IMR-90 (cell line): ENCODE data around the gene RAB33B. TPM values are rescaled to one million over a fixed set of nuclear protein-coding genes. Genes with fewer than 3 reads are reported as not detected.

Source experiments
- ATAC-seq: fragments of 200-7000 bp; cut with Tn5 transposase; 2 replicates; pipeline ENCODE4 v1.9.1; 2020; ENCODE audit warnings: low read depth, mild to moderate bottlenecking, moderate library complexity
- BruUV-seq: library from RNA; stranded (reverse); fragments of 400-500 nt; replicated peaks from 2 replicates; lab custom pipeline; 2021; lab: Mats Ljungman, UMichigan
- CTCF ChIA-PET: fragments of 300-600 bp; formaldehyde crosslinking; extraction: SDS; loops from one replicate; lab custom pipeline; 2021; ENCODE audit warnings: antibody characterized with exemption; lab: Yijun Ruan, JAX
- POLR2A ChIA-PET: fragments of 300-600 bp; sonication (Branson Sonifier 250); formaldehyde crosslinking; loops from one replicate; lab custom pipeline; 2022; ENCODE audit warnings: antibody characterized with exemption; ENCODE audit not compliant: unreplicated experiment; lab: Charles Lee
- DNase-seq: peaks from one replicate; pipeline ENCODE4 v3.0.0; 2013
- H2AFZ ChIP-seq: replicated peaks from 2 replicates; pipeline ENCODE3; 2013; ENCODE audit warnings: low read length, mild to moderate bottlenecking; ENCODE audit not compliant: poor library complexity
- H2AK5ac ChIP-seq: 2 replicates; pipeline ENCODE4 v1.6.1; 2013; ENCODE audit warnings: low read depth, low read length, inconsistent platforms
- H2AK9ac ChIP-seq: replicated peaks from 2 replicates; pipeline ENCODE3; 2013; ENCODE audit warnings: mild to moderate bottlenecking, low read depth, low read length, moderate library complexity; ENCODE audit not compliant: poor library complexity
- H2BK120ac ChIP-seq: 2 replicates; pipeline ENCODE4 v1.6.1; 2013; ENCODE audit warnings: low read depth, low read length, inconsistent platforms
- H2BK15ac ChIP-seq: 3 replicates; pipeline ENCODE4 v1.6.1; 2013; ENCODE audit warnings: low read depth, low read length, inconsistent platforms
- H2BK20ac ChIP-seq: 2 replicates; pipeline ENCODE4 v1.6.1; 2013; ENCODE audit warnings: low read depth, mild to moderate bottlenecking, inconsistent platforms, low read length, moderate library complexity
- H2BK5ac ChIP-seq: 2 replicates; pipeline ENCODE4 v1.6.1; 2013; ENCODE audit warnings: mild to moderate bottlenecking, low read depth, low read length, inconsistent platforms; ENCODE audit not compliant: poor library complexity, severe bottlenecking
- H3K14ac ChIP-seq: replicated peaks from 2 replicates; pipeline ENCODE4 v1.6.1; 2013; ENCODE audit warnings: low read depth, low read length, inconsistent platforms
- H3K18ac ChIP-seq: 2 replicates; pipeline ENCODE4 v1.6.1; 2013; ENCODE audit warnings: low read depth, low read length, control low read depth
- H3K23ac ChIP-seq: 2 replicates; pipeline ENCODE4 v1.6.1; 2013; ENCODE audit warnings: low read depth, low read length, inconsistent platforms
- H3K27ac ChIP-seq: 2 replicates; pipeline ENCODE4 v1.5.1; 2013; ENCODE audit warnings: mild to moderate bottlenecking, control low read depth, low read length; ENCODE audit not compliant: insufficient read depth
- H3K27me3 ChIP-seq: 2 replicates; pipeline ENCODE4 v1.6.1; 2013; ENCODE audit warnings: low read length; ENCODE audit not compliant: control insufficient read depth, insufficient read depth
- H3K36me3 ChIP-seq: 2 replicates; pipeline ENCODE4 v1.6.1; 2013; ENCODE audit warnings: low read length, mixed read lengths; ENCODE audit not compliant: control insufficient read depth, insufficient read depth
- H3K4ac ChIP-seq: 2 replicates; pipeline ENCODE4 v1.6.1; 2013; ENCODE audit warnings: low read depth, low read length, inconsistent platforms
- H3K4me1 ChIP-seq: 2 replicates; pipeline ENCODE4 v1.6.1; 2013; ENCODE audit warnings: low read length, mixed read lengths; ENCODE audit not compliant: control insufficient read depth, insufficient read depth
- H3K4me2 ChIP-seq: 2 replicates; pipeline ENCODE4 v1.6.1; 2013; ENCODE audit warnings: low read depth, mild to moderate bottlenecking, control low read depth, low read length, moderate library complexity
- H3K4me3 ChIP-seq: 2 replicates; pipeline ENCODE4 v1.5.1; 2013; ENCODE audit warnings: low read depth, mild to moderate bottlenecking, control low read depth, low read length, moderate library complexity; ENCODE audit not compliant: insufficient read depth
- H3K56ac ChIP-seq: 2 replicates; pipeline ENCODE4 v1.6.1; 2013; ENCODE audit warnings: low read length, inconsistent platforms; ENCODE audit not compliant: insufficient read depth; ENCODE audit errors: extremely low read depth
- H3K79me1 ChIP-seq, 2 experiments: 2 replicates each; pipeline ENCODE4 v1.6.1; 2013; ENCODE audit warnings: low read length in 2 of 2, inconsistent platforms in 1 of 2, low read depth in 1 of 2
- H3K9ac ChIP-seq: 2 replicates; pipeline ENCODE4 v1.6.1; 2013; ENCODE audit warnings: low read depth, low read length, control low read depth
- H3K9me1 ChIP-seq: 2 replicates; pipeline ENCODE4 v1.6.1; 2013; ENCODE audit warnings: low read length, inconsistent platforms; ENCODE audit not compliant: insufficient read depth
- H3K9me3 ChIP-seq: 2 replicates; pipeline ENCODE4 v1.6.1; 2013; ENCODE audit warnings: low read length; ENCODE audit not compliant: control insufficient read depth, insufficient read depth
- H4K20me1 ChIP-seq: 2 replicates; pipeline ENCODE4 v1.6.1; 2013; ENCODE audit warnings: low read length, inconsistent platforms; ENCODE audit not compliant: insufficient read depth
- H4K5ac ChIP-seq: 2 replicates; pipeline ENCODE4 v1.6.1; 2013; ENCODE audit warnings: mild to moderate bottlenecking, low read depth, low read length, control low read depth
- H4K8ac ChIP-seq, 2 experiments: 2 replicates each; pipeline ENCODE4 v1.6.1; 2013; ENCODE audit warnings: low read depth in 2 of 2, low read length in 2 of 2, control low read depth in 1 of 2, inconsistent platforms in 1 of 2
- H4K91ac ChIP-seq: 2 replicates; pipeline ENCODE4 v1.6.1; 2013; ENCODE audit warnings: low read depth, low read length, inconsistent platforms; ENCODE audit not compliant: insufficient read depth
- BHLHE40 ChIP-seq: fragments of 150-350 bp; IDR thresholded peaks from 2 replicates; pipeline ENCODE4 v1.6.1; 2016; ENCODE audit warnings: mild to moderate bottlenecking, low read depth, low read length
- CEBPB ChIP-seq: IDR thresholded peaks from 2 replicates; pipeline ENCODE4 v1.6.1; 2012; ENCODE audit warnings: low read depth, low read length, improper control_type of control experiment
- CHD1 ChIP-seq: IDR thresholded peaks from 2 replicates; pipeline ENCODE4 v1.6.1; 2012; ENCODE audit warnings: low read depth, low read length, improper control_type of control experiment
- CTCF ChIP-seq: conservative IDR thresholded peaks from 2 replicates; pipeline ENCODE4 v1.5.1; 2012; ENCODE audit warnings: mild to moderate bottlenecking, low read depth, low read length, improper control_type of control experiment
- ELK1 ChIP-seq: fragments of 150-350 bp; IDR thresholded peaks from 2 replicates; pipeline ENCODE4 v1.6.1; 2016; ENCODE audit warnings: low read depth, mild to moderate bottlenecking, low read length, moderate library complexity, borderline replicate concordance
- FOS ChIP-seq: fragments of 150-350 bp; IDR thresholded peaks from 2 replicates; pipeline ENCODE4 v1.6.1; 2016; ENCODE audit warnings: low read depth, low read length
- MAFK ChIP-seq: IDR thresholded peaks from 2 replicates; pipeline ENCODE4 v1.6.1; 2012; ENCODE audit warnings: low read depth, low read length, improper control_type of control experiment
- MAZ ChIP-seq: IDR thresholded peaks from 2 replicates; pipeline ENCODE4 v1.6.1; 2012; ENCODE audit warnings: low read depth, mild to moderate bottlenecking, low read length, improper control_type of control experiment, moderate library complexity, borderline replicate concordance
- MXI1 ChIP-seq: IDR thresholded peaks from 2 replicates; pipeline ENCODE4 v1.6.1; 2012; ENCODE audit warnings: low read depth, mild to moderate bottlenecking, low read length, moderate library complexity, borderline replicate concordance
- NFE2L2 ChIP-seq: fragments of 150-350 bp; IDR thresholded peaks from 2 replicates; pipeline ENCODE4 v1.6.1; 2016; ENCODE audit warnings: low read depth, mild to moderate bottlenecking, low read length
- POLR2A ChIP-seq: IDR thresholded peaks from 2 replicates; pipeline ENCODE4 v1.6.1; 2012; ENCODE audit warnings: mild to moderate bottlenecking, low read depth, low read length
- RAD21 ChIP-seq: IDR thresholded peaks from 2 replicates; pipeline ENCODE4 v1.6.1; 2012; ENCODE audit warnings: low read length, improper control_type of control experiment
- RCOR1 ChIP-seq: IDR thresholded peaks from 2 replicates; pipeline ENCODE4 v1.6.1; 2012; ENCODE audit warnings: mild to moderate bottlenecking, low read length, improper control_type of control experiment; ENCODE audit not compliant: insufficient replicate concordance
- RFX5 ChIP-seq: IDR thresholded peaks from 2 replicates; pipeline ENCODE4 v1.8.0; 2012; ENCODE audit warnings: low read depth, mild to moderate bottlenecking, low read length, moderate library complexity
- SMC3 ChIP-seq: fragments of 150-350 bp; IDR thresholded peaks from 2 replicates; pipeline ENCODE4 v1.6.1; 2016; ENCODE audit warnings: low read depth, mild to moderate bottlenecking, antibody characterized with exemption, low read length, moderate library complexity
- USF2 ChIP-seq: fragments of 150-350 bp; IDR thresholded peaks from 2 replicates; pipeline ENCODE4 v1.6.1; 2017; ENCODE audit warnings: mild to moderate bottlenecking, antibody characterized with exemption, low read length, low read depth
- WGBS, 2 experiments: methylation state at CpG; one replicate each; pipeline versions ENCODE4 v1.1.5 to v1.1.7; 2013; ENCODE audit warnings: missing lambda C conversion rate in 2 of 2; ENCODE audit not compliant: insufficient read length in 1 of 2; ENCODE audit errors: extremely low coverage in 2 of 2; 5-methylcytosine and 5-hydroxymethylcytosine counted together
- dilution Hi-C: fragments of 300-500 bp; cut with HindIII; formaldehyde crosslinking; loops from one replicate; pipeline ENCODE4 v1.14.3; 2018; ENCODE audit warnings: low sequenced_read_pairs; ENCODE audit not compliant: unreplicated experiment
- in situ Hi-C: fragments of 300-500 bp; cut with MboI; formaldehyde crosslinking; loops from 3 replicates; pipeline ENCODE4 v1.14.3; 2019; ENCODE audit warnings: low sequenced_read_pairs, inconsistent platforms, mixed read lengths
- intact Hi-C: fragments of 100-400 bp; cut with micrococcal nuclease; formaldehyde crosslinking; loops from 2 replicates; pipeline ENCODE4 v1.10.0; 2022
- polyA plus RNA-seq, 3 experiments: library from polyadenylated mRNA; depleted of rRNA; stranded (reverse); fragments of >200 nt; gene quantifications; 2 replicates each; pipeline ENCODE4 v1.2.3, GENCODE V29; 2012; ENCODE audit warnings: low replicate concordance in 1 of 3
- total RNA-seq: library from RNA; depleted of rRNA; stranded (reverse); fragments of >200 nt; gene quantifications from 2 replicates; pipeline ENCODE4 v1.2.3, GENCODE V29; 2012

RAB33B gene
- total and polyA plus RNA-seq, 2 of the 4 experiments (the other 2 are of a cell fraction), result 3.7 to 7.3 TPM

- no TSS peak for BruUV-seq
- ChIA-PET POLR2A (no interaction called here), CTCF (no interaction called here)
Observed at GRCh38 chr4:139523076-139523475, 69.2 kb downstream of the RAB33B start.

More at GRCh38 chr4:139523076-139523475, 69.2 kb downstream of the RAB33B start:
- no peak overlapping the region for H2BK20ac ChIP-seq
- H3K4me3 ChIP-seq, result no peak overlapping the region
- peaks cover 3 to 5% of the 10 kb centered on the region in 2 experiments; a peak in 2 of 4 replicates for H3K79me1 ChIP-seq
- peaks cover 21% of the 10 kb centered on the region for H3K36me3 ChIP-seq
- no peaks in the 10 kb centered on the region for H3K9me3 ChIP-seq
- no peak overlapping the region for H3K4me2 ChIP-seq
- no peak overlapping the region for H3K14ac ChIP-seq
- H3K9me1 ChIP-seq, result peaks cover 3% of the 10 kb centered on the region
- H3K4ac ChIP-seq, result no peak overlapping the region
- H4K5ac ChIP-seq, result no peak overlapping the region
- ATAC-seq (no peak), DNase-seq (peak; percentile 40)
- no peak overlapping the region for H2BK5ac ChIP-seq
- H3K23ac ChIP-seq, result no peak overlapping the region
- peaks cover 6% of the 10 kb centered on the region; the same call in 1 of the 2 replicates for H3K4me1 ChIP-seq
- dilution Hi-C loops, result no loop called here
- no peak overlapping the region for H2BK120ac ChIP-seq
- no peak overlapping the region for H3K9ac ChIP-seq
- 0 out of 2 replicates have a peak, but pooled peaks cover 3% of the 10 kb centered on the region for H4K20me1 ChIP-seq
- H3K27me3 ChIP-seq, result no peaks in the 10 kb centered on the region
- no peak for TF ChIP-seq RAD21
- no peak for TF ChIP-seq SMC3
- no peak for TF ChIP-seq RFX5
- no peak for TF ChIP-seq CTCF
- TF ChIP-seq MAZ, result no peak
- TF ChIP-seq USF2, result no peak
- no peak for TF ChIP-seq RCOR1
- TF ChIP-seq ELK1, result no peak
- no peak for TF ChIP-seq FOS
- TF ChIP-seq NFE2L2, result no peak
- TF ChIP-seq MXI1, result no peak
- TF ChIP-seq MAFK, result no peak
- no peak for TF ChIP-seq BHLHE40
- TF ChIP-seq CEBPB, result no peak
- no peak for TF ChIP-seq POLR2A
- no peak for TF ChIP-seq CHD1
- no peak overlapping the region for H2BK15ac ChIP-seq
- H4K8ac ChIP-seq, result no peak overlapping the region
- in situ Hi-C loops, result no loop called here
- H3K27ac ChIP-seq, result no peak overlapping the region
- H3K18ac ChIP-seq, result no peak overlapping the region
- no peak overlapping the region for H4K91ac ChIP-seq
- no peak overlapping the region for H2AFZ ChIP-seq
- no peak overlapping the region for H2AK5ac ChIP-seq
- intact Hi-C loops, result no loop called here
- no CpG with 5 or more reads among the region's 1 CpG for WGBS, 2 experiments
- no peak overlapping the region for H3K56ac ChIP-seq
- H2AK9ac ChIP-seq, result no peak overlapping the region
